SK-MEL-5 (cell line): ENCODE data around the gene POU2F1. TPM values are rescaled to one million over a fixed set of nuclear protein-coding genes. Genes with fewer than 3 reads are reported as not detected.

Source experiments
- DNase-seq: peaks from one replicate; pipeline ENCODE4 v3.0.0-alpha.2; 2016; ENCODE audit warnings: low read depth, low spot score
- in situ Hi-C: cut with HindIII; loops from 2 replicates; pipeline ENCODE4 v1.10.0; 2016; ENCODE audit warnings: low sequenced_read_pairs, high pct_unique_total_duplicates, low pct_unique_long_range_greater_than_20kb
- total RNA-seq: library from RNA; depleted of rRNA; stranded (reverse); fragments of >200 nt; shearing (Covaris generic); gene quantifications from 2 replicates; pipeline ENCODE4 v1.2.3, GENCODE V29; 2014; rRNA removed

POU2F1 gene
- total RNA-seq, 1 experiment from 2014 or later: 8.0 TPM

DNA sequence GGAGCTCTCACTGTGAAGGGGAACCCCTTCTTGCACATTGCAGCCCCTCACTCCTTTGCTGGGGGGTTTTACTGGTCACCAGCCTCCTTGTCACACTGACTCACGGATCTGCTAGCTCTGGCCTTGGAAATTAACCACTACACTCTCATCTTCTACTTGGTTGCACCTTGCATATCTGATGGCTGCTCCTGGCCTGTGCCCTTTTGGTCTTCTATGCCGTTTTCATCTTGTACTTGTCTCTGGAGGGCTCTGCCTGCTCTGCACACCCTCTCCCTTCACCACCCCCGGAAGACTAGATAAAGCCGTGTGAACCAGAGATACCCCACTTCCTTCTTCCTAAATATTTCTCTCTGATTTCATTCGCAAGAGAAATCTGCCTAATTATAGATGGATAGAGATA lies 253.1 kb downstream of the POU2F1 start:
- in situ Hi-C loops: no loop called here
- DNase-seq: no peak

DNA sequence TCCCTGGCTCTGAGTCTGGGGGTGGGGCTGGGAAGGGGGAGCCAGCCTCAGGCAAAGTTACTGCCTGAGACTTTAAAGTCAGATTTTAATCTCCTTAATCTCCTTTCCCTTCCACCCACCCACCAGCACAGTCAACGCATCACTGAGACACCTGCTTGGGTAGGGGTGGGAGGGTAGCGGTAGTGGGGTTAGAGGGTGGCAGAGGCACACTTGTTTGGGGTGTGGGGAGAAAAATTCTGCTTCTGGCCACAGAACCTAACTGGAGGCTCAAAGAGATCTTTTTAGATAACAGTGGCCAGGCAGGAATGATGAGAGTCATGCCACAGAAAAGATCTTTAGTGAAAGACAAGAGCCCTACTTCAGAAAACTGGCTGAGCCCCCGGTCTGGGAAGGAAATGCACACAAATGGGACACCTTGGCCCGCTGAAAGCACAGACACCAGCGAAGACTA lies 253.5 kb downstream of the POU2F1 start:
- in situ Hi-C loops: no loop called here

DNA sequence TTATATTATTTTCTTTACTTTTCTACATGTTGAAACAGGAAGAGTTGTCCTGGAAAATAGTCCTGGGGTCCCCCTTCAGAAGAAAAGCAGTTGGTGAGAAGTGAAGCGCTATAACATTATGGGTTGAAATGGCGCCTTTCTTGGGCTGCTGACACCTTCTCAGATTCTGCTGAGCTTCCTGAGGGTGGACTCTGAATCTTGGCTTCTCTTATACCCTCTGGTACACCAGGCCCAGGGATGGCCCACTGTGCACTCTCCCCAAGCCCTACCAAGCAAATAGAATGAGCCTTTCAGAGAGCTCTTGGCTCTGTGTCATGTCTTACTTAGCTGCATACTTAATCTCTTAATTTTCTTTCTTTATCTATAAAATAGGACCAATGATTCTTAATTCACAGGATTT lies 255.4 kb downstream of the POU2F1 start:
- in situ Hi-C loops: no loop called here

More for the DNA sequence above, 253.5 kb downstream of the POU2F1 start:
- no peak for DNase-seq

More for the DNA sequence above, 255.4 kb downstream of the POU2F1 start:
- DNase-seq: no peak

Other genes starting within 250 kb of the POU2F1 start
- 0.79 and 0.90 TPM in 2 replicates for gene ILDR2, start 245.3 kb upstream of the POU2F1 start, total RNA-seq
- not detected in 2 replicates for gene MAEL, start 231.6 kb upstream of the POU2F1 start, total RNA-seq
- not detected in 2 replicates for gene GPA33, start 130.5 kb upstream of the POU2F1 start, total RNA-seq
- 0.03 TPM in 1 of 2 replicates, not detected in the other for gene STYXL2, start 126.8 kb upstream of the POU2F1 start, total RNA-seq